ENCODE results near the gene PBX4.

DNA sequence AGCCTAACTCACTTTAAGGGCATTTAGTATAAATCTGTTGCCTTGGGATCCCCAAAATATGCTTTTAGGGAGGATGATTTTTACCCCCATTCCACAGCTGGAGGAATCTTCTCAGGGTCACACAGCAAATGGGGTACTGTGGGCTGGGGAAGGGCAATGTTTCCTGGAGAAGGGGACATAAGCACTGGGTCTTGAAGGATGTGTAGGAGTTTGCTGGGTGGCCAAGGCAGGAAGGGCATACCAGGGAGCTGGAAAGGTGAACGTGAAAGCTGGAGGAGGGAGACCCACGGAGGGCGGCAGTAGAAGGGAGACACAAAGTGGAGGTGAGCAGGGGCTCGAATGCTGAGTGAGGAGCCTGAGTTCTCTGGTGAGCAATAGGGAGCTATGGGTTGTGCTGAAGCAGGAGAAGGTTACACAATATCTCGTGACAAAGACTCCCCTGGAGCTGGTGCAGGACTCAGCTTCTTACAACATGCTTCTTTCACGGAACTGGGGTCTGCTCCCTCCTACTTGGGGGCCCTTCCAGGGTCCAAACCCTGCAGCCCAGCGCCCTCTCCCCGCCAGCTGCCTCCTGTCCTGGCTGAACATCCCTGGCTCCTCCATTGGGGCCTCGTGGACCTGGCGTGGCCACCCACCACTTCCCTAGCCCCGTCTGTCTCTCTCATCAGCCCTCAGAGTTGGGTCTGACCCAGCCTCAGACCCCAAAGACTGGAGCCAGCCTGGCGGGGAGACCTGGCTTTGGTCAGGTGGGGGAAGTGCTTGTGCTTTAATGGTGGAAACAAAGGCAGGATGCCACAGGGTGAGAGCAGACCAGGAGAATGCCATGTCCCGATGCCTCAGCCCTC lies 69.3 kb downstream of the PBX4 start:
- TF ChIP-seq CTCF (IDR thresholded peaks at IDR 0.05; ENCODE audit: poor library complexity) (no peak), EZH2 (IDR thresholded peaks at IDR 0.05; ENCODE audit: borderline replicate concordance) (no peak), EZH2phosphoT487 (IDR thresholded peaks at IDR 0.05; ENCODE audit: low read depth, severe bottlenecking, unreplicated experiment) (no peak)

Measured in hepatocyte (in vitro differentiated cells).